ENCODE data around the gene PRSS3.
"Not testable (repeated sequence)": the region's sequence is repeated elsewhere in the genome, so short reads cannot be mapped to it uniquely, and the experiment has no call there.

- TF ChIP-seq, protein P1, sequence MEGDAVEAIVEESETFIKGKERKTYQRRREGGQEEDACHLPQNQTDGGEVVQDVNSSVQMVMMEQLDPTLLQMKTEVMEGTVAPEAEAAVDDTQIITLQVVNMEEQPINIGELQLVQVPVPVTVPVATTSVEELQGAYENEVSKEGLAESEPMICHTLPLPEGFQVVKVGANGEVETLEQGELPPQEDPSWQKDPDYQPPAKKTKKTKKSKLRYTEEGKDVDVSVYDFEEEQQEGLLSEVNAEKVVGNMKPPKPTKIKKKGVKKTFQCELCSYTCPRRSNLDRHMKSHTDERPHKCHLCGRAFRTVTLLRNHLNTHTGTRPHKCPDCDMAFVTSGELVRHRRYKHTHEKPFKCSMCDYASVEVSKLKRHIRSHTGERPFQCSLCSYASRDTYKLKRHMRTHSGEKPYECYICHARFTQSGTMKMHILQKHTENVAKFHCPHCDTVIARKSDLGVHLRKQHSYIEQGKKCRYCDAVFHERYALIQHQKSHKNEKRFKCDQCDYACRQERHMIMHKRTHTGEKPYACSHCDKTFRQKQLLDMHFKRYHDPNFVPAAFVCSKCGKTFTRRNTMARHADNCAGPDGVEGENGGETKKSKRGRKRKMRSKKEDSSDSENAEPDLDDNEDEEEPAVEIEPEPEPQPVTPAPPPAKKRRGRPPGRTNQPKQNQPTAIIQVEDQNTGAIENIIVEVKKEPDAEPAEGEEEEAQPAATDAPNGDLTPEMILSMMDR (optimal IDR thresholded peaks at IDR 0.05 in 1 of 3, IDR thresholded peaks at IDR 0.05 in 1 of 3, conservative IDR thresholded peaks at IDR 0.05 in 1 of 3; ENCODE audit: extremely low read depth in 1 of 3, insufficient read depth in 2 of 3, low read length in 3 of 3) = not testable (repeated sequence)
- not testable (repeated sequence) for TF ChIP-seq EZH2 (IDR thresholded peaks at IDR 0.05; ENCODE audit: low read length)
Measured at GRCh38 chr9:33774074-33774659, 21.2 kb upstream of the PRSS3 start.
